ENCODE results near the gene STRADA. TPM values are rescaled to one million over a fixed set of nuclear protein-coding genes. Genes with fewer than 3 reads are reported as not detected.

The STRADA gene
- total and polyA plus RNA-seq, 9 of the 15 experiments (the other 6 are each of a cell fraction or from before 2014, with no cell fraction given): 6.6 to 33.0 (median 20.5) TPM

DNA sequence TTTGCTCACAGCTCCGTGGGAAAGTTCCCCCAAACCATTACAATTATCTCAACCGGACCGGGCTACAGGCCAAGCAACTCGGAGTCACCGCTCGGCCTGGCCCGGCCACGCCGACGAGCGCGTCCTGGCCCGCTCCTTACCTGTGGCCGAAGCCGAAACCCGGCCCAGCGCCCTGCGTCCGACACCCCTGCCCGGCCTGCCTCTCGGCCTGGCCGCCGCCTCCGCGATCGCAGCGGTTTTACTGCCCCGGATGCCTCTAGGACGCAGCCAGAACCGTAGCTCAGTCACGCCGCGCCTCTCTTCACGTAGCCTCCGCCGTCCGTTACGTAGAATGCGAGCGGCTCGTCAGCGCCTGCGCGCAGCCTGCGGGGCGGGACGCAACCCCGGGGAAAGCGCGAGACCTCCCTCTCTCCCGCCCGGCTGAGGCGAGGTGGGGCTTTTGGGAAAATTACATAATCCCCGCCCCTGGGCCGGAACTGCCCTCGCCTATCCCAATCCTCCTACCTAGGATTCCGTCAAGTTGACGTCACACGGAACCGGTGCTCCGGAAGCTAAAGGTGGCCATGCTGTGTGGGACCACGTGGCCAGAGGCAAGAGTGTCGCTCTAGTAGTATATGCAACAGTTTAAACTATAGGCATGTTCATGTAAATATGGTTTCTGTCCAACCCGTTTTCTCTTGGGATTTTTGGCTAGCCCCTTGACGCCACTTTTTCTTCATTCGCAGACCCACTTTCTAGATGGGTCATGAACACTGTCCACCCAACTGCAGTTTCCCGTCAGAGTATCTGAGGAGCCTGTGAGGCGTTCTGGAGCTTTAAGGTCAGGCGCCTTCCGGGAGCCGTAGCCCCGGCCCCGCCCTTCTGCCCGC, 31.9 kb upstream of the STRADA start, which contains the start of gene CCDC47 (continued):
- no peak; the same call in 1 of the 2 replicates for TF ChIP-seq ZBTB33 (CRISPR knock-in tag; IDR thresholded peaks at IDR 0.05)
- TF ChIP-seq CHD1 (IDR thresholded peaks at IDR 0.05; ENCODE audit: low read length): no peak
- TF ChIP-seq, protein P1, sequence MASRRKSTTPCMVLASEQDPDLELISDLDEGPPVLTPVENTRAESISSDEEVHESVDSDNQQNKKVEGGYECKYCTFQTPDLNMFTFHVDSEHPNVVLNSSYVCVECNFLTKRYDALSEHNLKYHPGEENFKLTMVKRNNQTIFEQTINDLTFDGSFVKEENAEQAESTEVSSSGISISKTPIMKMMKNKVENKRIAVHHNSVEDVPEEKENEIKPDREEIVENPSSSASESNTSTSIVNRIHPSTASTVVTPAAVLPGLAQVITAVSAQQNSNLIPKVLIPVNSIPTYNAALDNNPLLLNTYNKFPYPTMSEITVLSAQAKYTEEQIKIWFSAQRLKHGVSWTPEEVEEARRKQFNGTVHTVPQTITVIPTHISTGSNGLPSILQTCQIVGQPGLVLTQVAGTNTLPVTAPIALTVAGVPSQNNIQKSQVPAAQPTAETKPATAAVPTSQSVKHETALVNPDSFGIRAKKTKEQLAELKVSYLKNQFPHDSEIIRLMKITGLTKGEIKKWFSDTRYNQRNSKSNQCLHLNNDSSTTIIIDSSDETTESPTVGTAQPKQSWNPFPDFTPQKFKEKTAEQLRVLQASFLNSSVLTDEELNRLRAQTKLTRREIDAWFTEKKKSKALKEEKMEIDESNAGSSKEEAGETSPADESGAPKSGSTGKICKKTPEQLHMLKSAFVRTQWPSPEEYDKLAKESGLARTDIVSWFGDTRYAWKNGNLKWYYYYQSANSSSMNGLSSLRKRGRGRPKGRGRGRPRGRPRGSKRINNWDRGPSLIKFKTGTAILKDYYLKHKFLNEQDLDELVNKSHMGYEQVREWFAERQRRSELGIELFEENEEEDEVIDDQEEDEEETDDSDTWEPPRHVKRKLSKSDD (conservative IDR thresholded peaks at IDR 0.05; ENCODE audit: low read length): no peak
- TF ChIP-seq MAFK (IDR thresholded peaks at IDR 0.05; ENCODE audit: low read length): 0 out of 2 replicates have a peak, but pooled peaks have one; percentile 19
- TF ChIP-seq ETV6 (IDR thresholded peaks at IDR 0.05; ENCODE audit: borderline replicate concordance in 1 of 2, low read depth in 2 of 2, low read length in 1 of 2): 0 out of 4 replicates have a peak, but pooled peaks of 1 of the 2 experiments have one; percentile 17
- peak; percentile 70; the same call in 1 of the 2 replicates for TF ChIP-seq ETV6 (CRISPR knock-in tag; IDR thresholded peaks at IDR 0.05; ENCODE audit: borderline replicate concordance)
- no peak for TF ChIP-seq GTF2B (IDR thresholded peaks at IDR 0.05; ENCODE audit: extremely low read depth, insufficient read length)
- TF ChIP-seq POLR2AphosphoS2 (IDR thresholded peaks at IDR 0.05; ENCODE audit: low read length): no peak
- no peak for TF ChIP-seq TSC22D4 (tag; IDR thresholded peaks at IDR 0.05)
- TF ChIP-seq GTF2F1 (IDR thresholded peaks at IDR 0.05; ENCODE audit: low read depth, low read length): peak; percentile 61; the same call in 1 of the 2 replicates
- TF ChIP-seq MAFG (tag; conservative IDR thresholded peaks at IDR 0.05): no peak
- TF ChIP-seq TFAM (CRISPR knock-in tag; conservative IDR thresholded peaks at IDR 0.05): no peak
- no peak for TF ChIP-seq YBX1 (IDR thresholded peaks at IDR 0.05)
- peak; percentile 33 for TF ChIP-seq PRPF4 (IDR thresholded peaks at IDR 0.05; ENCODE audit: insufficient read depth, low read depth, low read length, poor library complexity, severe bottlenecking)
- TF ChIP-seq JUN (IDR thresholded peaks at IDR 0.05; ENCODE audit: borderline replicate concordance, low read depth, low read length): peak; percentile 88
- peak; percentile 93 for TF ChIP-seq JUN (CRISPR knock-in tag; IDR thresholded peaks at IDR 0.05; ENCODE audit: borderline replicate concordance)
- no peak for TF ChIP-seq PPARD (CRISPR knock-in tag; IDR thresholded peaks at IDR 0.05)
- no peak for TF ChIP-seq DDX20 (tag; IDR thresholded peaks at IDR 0.05; ENCODE audit: low read depth)
- TF ChIP-seq IRF9 (tag; IDR thresholded peaks at IDR 0.05): no peak

Measured in K562 (cell line).